Fibroblast of lung (primary cell): ENCODE data around the gene ADGRV1. TPM values are rescaled to one million over a fixed set of nuclear protein-coding genes. Genes with fewer than 3 reads are reported as not detected.

ENCODE experiments used
- DNase-seq, 2 donors: peaks; one replicate each; pipeline versions ENCODE4 v3.0.0 to v3.0.0-alpha.2; 2010; ENCODE audit warnings: low read depth in 2 of 2
- H2AFZ ChIP-seq: 2 replicates; pipeline ENCODE4 v1.5.1; 2012; ENCODE audit warnings: low read length, control low read depth, inconsistent platforms
- H3K27ac ChIP-seq: 2 replicates; pipeline ENCODE4 v1.5.1; 2011; ENCODE audit warnings: low read length, control low read depth; ENCODE audit not compliant: insufficient read depth
- H3K27me3 ChIP-seq: 2 replicates; pipeline ENCODE4 v1.5.1; 2011; ENCODE audit warnings: mild to moderate bottlenecking, low read length; ENCODE audit not compliant: control insufficient read depth, insufficient read depth
- H3K36me3 ChIP-seq: 2 replicates; pipeline ENCODE4 v1.5.1; 2011; ENCODE audit warnings: low read length; ENCODE audit not compliant: control insufficient read depth, insufficient read depth
- H3K4me1 ChIP-seq: 2 replicates; pipeline ENCODE4 v1.5.1; 2011; ENCODE audit warnings: low read length; ENCODE audit not compliant: control insufficient read depth, insufficient read depth; ENCODE audit errors: extremely low read depth
- H3K4me2 ChIP-seq: 2 replicates; pipeline ENCODE4 v1.5.1; 2011; ENCODE audit warnings: low read length, control low read depth; ENCODE audit not compliant: insufficient read depth; ENCODE audit errors: extremely low read depth
- H3K4me3 ChIP-seq, 4 experiments: fragments of 200-600 bp in 1 of 4; sonication (generic) in 1 of 4; replicated peaks in 1 of 4; 2 replicates each; pipeline ENCODE4 v1.5.1; 2011 to 2016; ENCODE audit warnings: low read length in 4 of 4, low read depth in 3 of 4, mild to moderate bottlenecking in 3 of 4, control low read depth in 2 of 4, inconsistent platforms in 1 of 4, mixed read lengths in 1 of 4; ENCODE audit not compliant: insufficient read depth in 1 of 4; ENCODE audit errors: control extremely low read depth in 1 of 4
- H3K79me2 ChIP-seq: 2 replicates; pipeline ENCODE4 v1.5.1; 2012; ENCODE audit warnings: mild to moderate bottlenecking, low read length, inconsistent platforms; ENCODE audit not compliant: control insufficient read depth, insufficient read depth
- H3K9ac ChIP-seq: 2 replicates; pipeline ENCODE4 v1.5.1; 2011; ENCODE audit warnings: mild to moderate bottlenecking, low read length, control low read depth; ENCODE audit not compliant: insufficient read depth
- H3K9me3 ChIP-seq: 2 replicates; pipeline ENCODE4 v1.5.1; 2012; ENCODE audit warnings: low read depth, low read length; ENCODE audit not compliant: control insufficient read depth, insufficient read depth
- H4K20me1 ChIP-seq: 2 replicates; pipeline ENCODE4 v1.5.1; 2011; ENCODE audit warnings: low read length; ENCODE audit not compliant: control insufficient read depth, insufficient read depth; ENCODE audit errors: extremely low read depth
- EZH2 ChIP-seq: IDR thresholded peaks from 2 replicates; pipeline ENCODE4 v1.5.1; 2012; ENCODE audit warnings: low read length, control low read depth, mild to moderate bottlenecking; ENCODE audit errors: missing control alignments
- polyA plus RNA-seq, 2 donors: library from polyadenylated mRNA; depleted of rRNA in 1 of 2; stranded (reverse) in 1 of 2; unstranded in 1 of 2; fragments of >200 nt; gene quantifications; 2 replicates each; pipeline ENCODE4 v1.2.1, GENCODE V29; 2011 to 2012; ENCODE audit warnings: missing spikeins in 1 of 2
- total RNA-seq: library from RNA; depleted of rRNA; stranded (reverse); fragments of >200 nt; gene quantifications from 2 replicates; pipeline ENCODE4 v1.2.1, GENCODE V29; 2014
- TF ChIP-seq, protein P1 (sequence below), 2 donors: IDR thresholded peaks in 1 of 2; conservative IDR thresholded peaks in 1 of 2; 1 replicate in 1 of 2; 2 replicates in 1 of 2; pipeline ENCODE4 v1.5.1; 2011 to 2012; ENCODE audit warnings: low read length in 2 of 2, control low read depth in 1 of 2, inconsistent platforms in 1 of 2, low read depth in 1 of 2, mild to moderate bottlenecking in 1 of 2

ADGRV1 gene
- total and polyA plus RNA-seq, 2 donors (not counting 1 experiment from before 2014, with no cell fraction given) = 0.15 to 0.17 TPM

DNA sequence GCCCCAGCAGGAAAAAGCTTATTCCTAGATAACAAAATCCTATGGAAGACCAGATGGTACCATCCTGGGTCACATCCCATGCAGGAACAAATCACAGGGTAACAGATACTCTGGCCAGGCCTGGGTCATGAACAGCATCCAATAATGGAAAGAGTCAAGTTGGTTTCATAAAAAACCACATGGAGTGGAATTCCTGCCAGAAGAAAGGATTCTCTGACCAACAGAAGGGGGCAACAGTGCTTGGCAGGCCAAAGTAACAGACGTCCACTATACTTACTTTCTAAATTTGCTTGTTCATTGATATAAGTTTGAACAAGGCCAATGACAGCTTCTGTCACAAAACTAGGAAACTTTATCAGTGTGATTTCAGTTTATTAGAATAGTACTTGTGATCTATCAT, 551.0 kb downstream of the ADGRV1 start:
- Histone ChIP-seq H3K9me3 (no peaks in the 10 kb centered on the region), H2AFZ (no peak overlapping the region), H3K4me2 (no peak overlapping the region), H3K9ac (no peak overlapping the region), H3K36me3 (no peaks in the 10 kb centered on the region), H3K4me3 (no peak overlapping the region), H4K20me1 (no peaks in the 10 kb centered on the region), H3K27me3 (no peaks in the 10 kb centered on the region), H3K4me1 (peaks cover 5% of the 10 kb centered on the region), H3K79me2 (no peaks in the 10 kb centered on the region), H3K27ac (no peak overlapping the region)
- TF ChIP-seq EZH2 = no peak
- TF ChIP-seq, protein P1, sequence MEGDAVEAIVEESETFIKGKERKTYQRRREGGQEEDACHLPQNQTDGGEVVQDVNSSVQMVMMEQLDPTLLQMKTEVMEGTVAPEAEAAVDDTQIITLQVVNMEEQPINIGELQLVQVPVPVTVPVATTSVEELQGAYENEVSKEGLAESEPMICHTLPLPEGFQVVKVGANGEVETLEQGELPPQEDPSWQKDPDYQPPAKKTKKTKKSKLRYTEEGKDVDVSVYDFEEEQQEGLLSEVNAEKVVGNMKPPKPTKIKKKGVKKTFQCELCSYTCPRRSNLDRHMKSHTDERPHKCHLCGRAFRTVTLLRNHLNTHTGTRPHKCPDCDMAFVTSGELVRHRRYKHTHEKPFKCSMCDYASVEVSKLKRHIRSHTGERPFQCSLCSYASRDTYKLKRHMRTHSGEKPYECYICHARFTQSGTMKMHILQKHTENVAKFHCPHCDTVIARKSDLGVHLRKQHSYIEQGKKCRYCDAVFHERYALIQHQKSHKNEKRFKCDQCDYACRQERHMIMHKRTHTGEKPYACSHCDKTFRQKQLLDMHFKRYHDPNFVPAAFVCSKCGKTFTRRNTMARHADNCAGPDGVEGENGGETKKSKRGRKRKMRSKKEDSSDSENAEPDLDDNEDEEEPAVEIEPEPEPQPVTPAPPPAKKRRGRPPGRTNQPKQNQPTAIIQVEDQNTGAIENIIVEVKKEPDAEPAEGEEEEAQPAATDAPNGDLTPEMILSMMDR (conservative IDR thresholded peaks at IDR 0.05 in 1 of 2, IDR thresholded peaks at IDR 0.05 in 1 of 2; ENCODE audit: low read depth in 1 of 2, low read length in 2 of 2) = peak; percentile 41 to 42
- peak in 1 of 2 donors; percentile 64 for DNase-seq

DNA sequence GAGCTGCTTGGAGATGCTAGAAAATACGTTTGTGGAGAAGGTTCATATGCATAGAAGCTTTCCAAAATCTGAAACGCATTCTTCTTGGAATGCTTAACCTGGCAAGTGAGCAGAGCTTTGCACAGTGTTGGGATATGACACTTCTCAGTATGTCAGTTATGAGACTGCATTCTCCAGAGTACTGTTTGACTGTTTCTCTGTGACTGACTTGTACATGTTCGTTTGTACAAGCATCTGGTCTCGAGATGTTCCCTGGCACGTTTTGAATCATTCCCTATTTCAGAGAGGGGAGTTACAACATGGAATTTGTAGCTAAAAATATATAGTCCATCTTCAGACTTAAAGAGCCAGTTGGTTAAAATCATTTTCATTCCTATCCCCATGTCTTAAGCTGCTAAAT, 552.1 kb downstream of the ADGRV1 start:
- Histone ChIP-seq H3K9ac (no peak overlapping the region), H3K4me1 (peaks cover 5% of the 10 kb centered on the region), H3K4me2 (peak overlapping the region; percentile 7), H3K27ac (no peak overlapping the region), H4K20me1 (no peaks in the 10 kb centered on the region), H3K4me3 (no peak overlapping the region), H3K9me3 (no peaks in the 10 kb centered on the region), H3K79me2 (no peaks in the 10 kb centered on the region), H3K36me3 (no peaks in the 10 kb centered on the region), H3K27me3 (no peaks in the 10 kb centered on the region), H2AFZ (no peak overlapping the region)
- DNase-seq = peak in 1 of 2 donors; percentile 67
- TF ChIP-seq EZH2 = no peak
- TF ChIP-seq, protein P1 (conservative IDR thresholded peaks at IDR 0.05 in 1 of 2, IDR thresholded peaks at IDR 0.05 in 1 of 2; ENCODE audit: low read depth in 1 of 2, low read length in 2 of 2) = no peak

DNA sequence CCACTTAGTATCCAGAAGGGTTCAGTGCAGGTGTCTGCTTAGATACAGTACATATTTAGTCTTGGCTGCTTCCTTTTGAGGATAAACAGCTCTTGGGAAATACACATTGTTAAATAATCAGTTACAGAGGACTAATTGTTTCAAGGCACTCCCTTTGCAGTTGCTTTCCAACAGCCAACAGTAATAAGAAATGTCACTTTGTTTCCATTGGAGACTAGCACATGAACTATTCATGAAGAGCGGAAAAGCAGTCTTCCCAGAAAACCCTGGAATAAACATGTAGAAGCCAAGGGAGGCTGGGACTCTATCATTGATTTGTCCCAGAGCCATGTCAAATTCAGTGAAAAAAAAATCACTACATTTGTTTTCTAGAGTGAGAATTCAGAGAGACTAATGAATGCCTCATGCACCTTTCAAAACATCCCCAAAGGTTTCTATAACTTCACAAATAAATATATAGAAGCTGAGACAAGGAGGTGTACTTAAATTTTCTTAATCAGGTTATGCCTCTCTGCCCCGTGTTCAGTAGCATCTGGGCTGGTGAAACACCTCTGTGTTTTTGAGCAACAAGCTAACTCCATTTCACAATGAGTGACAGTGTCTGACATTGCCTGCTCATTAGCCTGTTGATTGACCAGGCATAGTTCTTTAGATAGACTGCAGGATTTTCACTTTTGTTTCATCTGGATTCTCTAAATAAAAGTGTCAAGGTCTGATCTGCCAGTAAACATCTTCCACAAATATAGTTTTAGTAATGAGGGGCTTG, 553.1 kb downstream of the ADGRV1 start:
- DNase-seq = no peak
- Histone ChIP-seq H3K9ac (no peak overlapping the region), H3K4me1 (peaks cover 5% of the 10 kb centered on the region), H3K27me3 (no peaks in the 10 kb centered on the region), H3K27ac (no peak overlapping the region), H3K36me3 (no peaks in the 10 kb centered on the region), H2AFZ (no peak overlapping the region), H4K20me1 (no peaks in the 10 kb centered on the region), H3K4me3 (no peak overlapping the region), H3K79me2 (no peaks in the 10 kb centered on the region), H3K4me2 (no peak overlapping the region), H3K9me3 (no peaks in the 10 kb centered on the region)
- TF ChIP-seq, protein P1 (conservative IDR thresholded peaks at IDR 0.05 in 1 of 2, IDR thresholded peaks at IDR 0.05 in 1 of 2; ENCODE audit: low read depth in 1 of 2, low read length in 2 of 2) = no peak
- TF ChIP-seq EZH2 = no peak
